OCI-LY3 (cell line): ENCODE data around the gene GARNL3.

Source experiments
- CTCF ChIP-seq: fragments of 200-600, 300-600 bp; sonication (generic); IDR thresholded peaks from 2 replicates; pipeline ENCODE4 v1.5.1; 2014; ENCODE audit warnings: antibody characterized with exemption, low read length, low read depth
- EZH2phosphoT487 ChIP-seq: fragments of 200-600 bp; shearing (Covaris generic); IDR thresholded peaks from 2 replicates; pipeline ENCODE4 v1.6.1; 2018; ENCODE audit warnings: antibody characterized with exemption, mixed run types, low read depth

GRCh38 chr9:127300886-127301447 lies 36.4 kb downstream of the GARNL3 start:
- no peak for TF ChIP-seq CTCF
- no peak for TF ChIP-seq EZH2phosphoT487
